Measurements from ENCODE around the gene ALDOB. TPM values are rescaled to one million over a fixed set of nuclear protein-coding genes. Genes with fewer than 3 reads are reported as not detected.

The ALDOB gene
- total RNA-seq, 1 experiment from 2014 or later: not detected

DNA sequence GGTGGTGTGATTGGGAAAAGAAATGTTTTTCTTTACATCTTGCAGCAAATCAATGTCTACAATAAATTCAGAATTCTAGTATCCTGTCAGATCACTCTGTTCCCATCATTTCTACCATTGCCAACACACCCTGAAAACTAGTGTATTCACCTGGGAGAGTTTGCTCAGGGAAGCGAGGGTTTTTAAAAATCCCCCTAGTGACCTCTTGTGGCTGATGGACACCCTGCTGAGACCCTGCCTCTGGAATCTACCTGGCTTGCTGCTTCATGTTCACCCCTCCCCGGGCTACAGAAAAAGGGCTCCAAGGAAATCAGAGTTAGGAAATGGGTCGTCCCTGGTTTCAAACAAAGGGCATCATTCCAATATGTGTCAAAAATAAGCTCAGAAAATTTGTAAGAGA, 21.4 kb upstream of the ALDOB start:
- Histone ChIP-seq H2AFZ (ENCODE audit: low read length) (no peak overlapping the region), H3K4me1 (ENCODE audit: insufficient read depth, low read length) (peaks cover 2% of the 10 kb centered on the region; the same call in 1 of the 2 replicates), H3K27ac (ENCODE audit: insufficient read length, low read depth, low read length) (no peak overlapping the region), H3T11ph (ENCODE audit: low read length) (no peak overlapping the region), H3K9me3 (ENCODE audit: control insufficient read depth, low read depth, low read length) (no peaks in the 10 kb centered on the region), H2AK5ac (ENCODE audit: insufficient read length, low read length) (no peak overlapping the region), H3K79me1 (ENCODE audit: insufficient read depth, low read depth, low read length, poor library complexity, severe bottlenecking) (no peaks in the 10 kb centered on the region), H2BK15ac (ENCODE audit: low read depth, low read length) (no peak overlapping the region), H4K8ac (replicated peaks; ENCODE audit: insufficient read length, low read depth, low read length) (no peak overlapping the region), H3K4ac (ENCODE audit: low read depth, low read length) (no peak overlapping the region), H2BK20ac (ENCODE audit: low read depth, low read length, poor library complexity, severe bottlenecking) (no peak overlapping the region), H3K56ac (ENCODE audit: insufficient read length, low read depth, low read length) (no peak overlapping the region), H2BK12ac (ENCODE audit: insufficient read length, low read depth, low read length) (no peak overlapping the region), H3K14ac (ENCODE audit: insufficient read depth, low read length) (no peak overlapping the region), H2BK5ac (ENCODE audit: insufficient read length, low read length) (no peak overlapping the region), H4K20me1 (ENCODE audit: control insufficient read depth, insufficient read depth, insufficient read length) (no peaks in the 10 kb centered on the region), H3K79me2 (ENCODE audit: insufficient read depth, low read length) (no peaks in the 10 kb centered on the region), H3K4me2 (ENCODE audit: insufficient read depth, insufficient read length, low read length) (no peak overlapping the region), H2BK120ac (ENCODE audit: low read depth, low read length, poor library complexity, severe bottlenecking) (no peak overlapping the region), H3K18ac (ENCODE audit: insufficient read length, low read depth, low read length) (no peak overlapping the region), H3K23ac (ENCODE audit: insufficient read length, low read depth, low read length) (no peak overlapping the region), H3K9ac (ENCODE audit: extremely low read depth, insufficient read length, low read length) (no peak overlapping the region), H4K5ac (ENCODE audit: insufficient read length, low read depth, low read length) (no peak overlapping the region), H3K27me3 (ENCODE audit: insufficient read depth, low read length) (no peaks in the 10 kb centered on the region), H3K23me2 (ENCODE audit: insufficient read length, low read depth, low read length, poor library complexity, severe bottlenecking) (no peaks in the 10 kb centered on the region), H4K91ac (ENCODE audit: insufficient read length, low read depth, low read length) (no peak overlapping the region)
- peak; percentile 52 for DNase-seq
- H3K36me3 Mint-ChIP-seq (ENCODE audit: insufficient read depth in 1 of 3, low read depth in 3 of 3): peaks cover 11 to 24% (median 15%) of the 10 kb centered on the region in 3 experiments; a peak in 6 of 7 replicates
- WGBS (ENCODE audit: extremely low coverage, insufficient read length, low lambda C conversion rate): no CpG with 5 or more reads among the region's 3 CpGs
- no peaks in the 10 kb centered on the region; the same call in 1 of the 2 replicates for H3K27me3 Mint-ChIP-seq (ENCODE audit: low read depth)
- no peak overlapping the region for H3K27ac Mint-ChIP-seq
- H3K9me3 Mint-ChIP-seq: peaks cover 16 to 17% of the 10 kb centered on the region in 2 experiments
- H3K4me1 Mint-ChIP-seq: peaks cover 30 to 38% of the 10 kb centered on the region in 2 experiments
- no peak overlapping the region for H3K4me3 Mint-ChIP-seq
- peak; percentile 38; the same call in 2 of the 3 replicates for TF ChIP-seq CTCF (conservative IDR thresholded peaks at IDR 0.05)
